Vagina (tissue), 2 donors: ENCODE results near the gene RPL36.

Experiments used
- CTCF ChIP-seq, 3 experiments: fragments of 450-650 bp in 2 of 3; fragments of 200-600 bp in 1 of 3; sonication (generic) in 1 of 3; IDR thresholded peaks; one replicate each; pipeline ENCODE4 v1.5.1; 2017 to 2019; ENCODE audit warnings: antibody characterized with exemption in 3 of 3, mild to moderate bottlenecking in 2 of 3, moderate library complexity in 2 of 3
- POLR2AphosphoS5 ChIP-seq, 2 donors: sonication (generic); formaldehyde crosslinking; IDR thresholded peaks; one replicate each; pipeline ENCODE4 v1.9.0; 2017; ENCODE audit warnings: antibody characterized with exemption in 2 of 2, mild to moderate bottlenecking in 2 of 2, low read depth in 1 of 2; ENCODE audit not compliant: insufficient read depth in 1 of 2

- TF ChIP-seq CTCF (IDR thresholded peaks at IDR 0.05) (peak; percentile 88 to 96 (median 88)), POLR2AphosphoS5 (IDR thresholded peaks at IDR 0.05; ENCODE audit: insufficient read depth in 1 of 2, low read depth in 1 of 2) (peak; percentile 95 to 99)
Observed at GRCh38 chr19:5719961-5720790, 30.1 kb downstream of the RPL36 start, which contains the start of the genes CATSPERD and LONP1.
